Measurements from ENCODE around the gene SIX2. TPM values are rescaled to one million over a fixed set of nuclear protein-coding genes. Genes with fewer than 3 reads are reported as not detected.
A peak's percentile ranks its signal among the peaks of the same experiment; 100 is the strongest.

SIX2 gene
- total RNA-seq, 1 donor from 2014 or later, result not detected

- peaks cover 18% of the 10 kb centered on the region for H3K4me1 Mint-ChIP-seq
- H4K20me1 ChIP-seq (ENCODE audit: low read depth), result peaks cover 67% of the 10 kb centered on the region
- peaks cover 30% of the 10 kb centered on the region for H3K4me1 ChIP-seq
- H3K4me2 ChIP-seq, result no peak overlapping the region
- no peaks in the 10 kb centered on the region for H3K36me3 ChIP-seq
- no peak overlapping the region for H3K27ac Mint-ChIP-seq
- peaks cover 32% of the 10 kb centered on the region for H3F3A ChIP-seq (ENCODE audit: low read depth)
- no peak overlapping the region for H3K27ac ChIP-seq
- no peak overlapping the region for H3K4me3 ChIP-seq
- no peaks in the 10 kb centered on the region for H3K79me2 ChIP-seq (ENCODE audit: low read depth)
- no peak for DNase-seq (ENCODE audit: low spot score)
- peaks cover 92% of the 10 kb centered on the region for H3K27me3 Mint-ChIP-seq (ENCODE audit: insufficient read depth, low read depth)
- no peak overlapping the region for H3K9ac ChIP-seq
- H3K9me3 Mint-ChIP-seq, result peaks cover 8% of the 10 kb centered on the region
- H3K27me3 ChIP-seq, result peaks cover 100% of the 10 kb centered on the region
- H3K36me3 Mint-ChIP-seq, result peaks cover 6% of the 10 kb centered on the region
- no peak overlapping the region for H3K4me3 Mint-ChIP-seq
- H3K9me3 ChIP-seq (ENCODE audit: low read depth), result no peaks in the 10 kb centered on the region
- H2AFZ ChIP-seq (replicated peaks), result no peak overlapping the region
- peak; percentile 14 for TF ChIP-seq CTCF (IDR thresholded peaks at IDR 0.05)
- TF ChIP-seq EZH2phosphoT487 (IDR thresholded peaks at IDR 0.05), result no peak
Measured at GRCh38 chr2:45002686-45003085, 6.6 kb downstream of the SIX2 start.

- no peak overlapping the region for H3K4me3 ChIP-seq
Measured at GRCh38 chr2:45001869-45002385, 7.3 kb downstream of the SIX2 start.

GRCh38 chr2:45000921-45001868 lies 8.1 kb downstream of the SIX2 start:
- no peaks in the 10 kb centered on the region for H3K9me3 ChIP-seq (ENCODE audit: low read depth)
- DNase-seq (ENCODE audit: low spot score), result peak; percentile 73
- peak overlapping the region; percentile 86 for H3K4me2 ChIP-seq
- peaks cover 28% of the 10 kb centered on the region for H3F3A ChIP-seq (ENCODE audit: low read depth)
- H3K79me2 ChIP-seq (ENCODE audit: low read depth), result no peaks in the 10 kb centered on the region
- TF ChIP-seq EZH2 (IDR thresholded peaks at IDR 0.05) (peak; percentile 95), CTCF (IDR thresholded peaks at IDR 0.05) (no peak), EZH2phosphoT487 (IDR thresholded peaks at IDR 0.05) (peak; percentile 86)
- peaks cover 52% of the 10 kb centered on the region for H4K20me1 ChIP-seq (ENCODE audit: low read depth)
- peaks cover 30% of the 10 kb centered on the region for H3K4me1 ChIP-seq
- H3K36me3 ChIP-seq, result no peaks in the 10 kb centered on the region
- H3K9ac ChIP-seq, result no peak overlapping the region
- peaks cover 16% of the 10 kb centered on the region for H3K4me1 Mint-ChIP-seq
- H3K36me3 Mint-ChIP-seq, result peaks cover 3% of the 10 kb centered on the region
- peak overlapping the region; percentile 75 for H3K4me3 Mint-ChIP-seq
- peak overlapping the region; percentile 64 for H2AFZ ChIP-seq (replicated peaks)
- H3K27me3 Mint-ChIP-seq (ENCODE audit: insufficient read depth, low read depth), result peaks cover 81% of the 10 kb centered on the region
- H3K4me3 ChIP-seq, result peak overlapping the region; percentile 44
- peaks cover 100% of the 10 kb centered on the region for H3K27me3 ChIP-seq
- peaks cover 6% of the 10 kb centered on the region for H3K9me3 Mint-ChIP-seq
- H3K27ac Mint-ChIP-seq, result no peak overlapping the region
- H3K27ac ChIP-seq, result no peak overlapping the region

More at GRCh38 chr2:45001869-45002385, 7.3 kb downstream of the SIX2 start:
- DNase-seq (ENCODE audit: low spot score), result peak; percentile 33
- Mint-ChIP-seq H3K9me3 (peaks cover 9% of the 10 kb centered on the region), H3K27ac (no peak overlapping the region), H3K4me3 (peak overlapping the region; percentile 75), H3K4me1 (peaks cover 16% of the 10 kb centered on the region), H3K27me3 (ENCODE audit: insufficient read depth, low read depth) (peaks cover 88% of the 10 kb centered on the region), H3K36me3 (peaks cover 6% of the 10 kb centered on the region)
- TF ChIP-seq CTCF (IDR thresholded peaks at IDR 0.05) (peak; percentile 35), EZH2phosphoT487 (IDR thresholded peaks at IDR 0.05) (no peak)
- Histone ChIP-seq H2AFZ (replicated peaks) (no peak overlapping the region), H3K27ac (no peak overlapping the region), H3K79me2 (ENCODE audit: low read depth) (no peaks in the 10 kb centered on the region), H3K9ac (no peak overlapping the region), H3F3A (ENCODE audit: low read depth) (peaks cover 28% of the 10 kb centered on the region), H3K36me3 (no peaks in the 10 kb centered on the region), H4K20me1 (ENCODE audit: low read depth) (peaks cover 60% of the 10 kb centered on the region), H3K4me1 (peaks cover 30% of the 10 kb centered on the region), H3K4me2 (peak overlapping the region; percentile 86), H3K27me3 (peaks cover 100% of the 10 kb centered on the region), H3K9me3 (ENCODE audit: low read depth) (no peaks in the 10 kb centered on the region)

All from neural progenitor cell (in vitro differentiated cells).